ENCODE results near the gene TYK2.
"Not testable (repeated sequence)": the region's sequence is repeated elsewhere in the genome, so short reads cannot be mapped to it uniquely, and the experiment has no call there.

TYK2 gene

GRCh38 chr19:10339977-10340376, 40.4 kb downstream of the TYK2 start:
- no peak overlapping the region for H3K27ac ChIP-seq (ENCODE audit: low read length)
- H3K9me3 ChIP-seq (ENCODE audit: insufficient read depth, low read depth, low read length), result no peaks in the 10 kb centered on the region
- H3K36me3 ChIP-seq (ENCODE audit: insufficient read depth, low read depth, low read length), result no peaks in the 10 kb centered on the region
- H3K4me1 ChIP-seq (ENCODE audit: insufficient read depth, low read length), result peaks cover 12% of the 10 kb centered on the region; the same call in 1 of the 2 replicates
- no peak overlapping the region; the same call in 1 of the 2 replicates for H3K4me3 ChIP-seq (ENCODE audit: low read length)
- no peak overlapping the region for H3K9ac ChIP-seq (ENCODE audit: low read depth, low read length)
- H3K27me3 ChIP-seq (ENCODE audit: insufficient read depth, low read length), result no peaks in the 10 kb centered on the region; the same call in 1 of the 2 replicates

GRCh38 chr19:10339380-10339960, 40.9 kb downstream of the TYK2 start, which contains the start of gene ICAM3:
ICAM3 (minus strand) TSS chr19:10339624; CDS start chr19:10339614, 10 bp downstream.
- Histone ChIP-seq H3K27ac (ENCODE audit: low read length) (no peak within 1 kb of the TSS), H3K4me1 (ENCODE audit: insufficient read depth, low read length) (peaks cover 12% of the 10 kb centered on the region; the same call in 1 of the 2 replicates), H3K36me3 (ENCODE audit: insufficient read depth, low read depth, low read length) (no peaks in the 10 kb centered on the region), H3K4me3 (ENCODE audit: low read length) (no peak within 1 kb of the TSS; the same call in 1 of the 2 replicates), H3K9ac (ENCODE audit: low read depth, low read length) (peak within 1 kb of the TSS; percentile 53), H3K27me3 (ENCODE audit: insufficient read depth, low read length) (peaks cover 2% of the 10 kb centered on the region), H3K9me3 (ENCODE audit: insufficient read depth, low read depth, low read length) (no peaks in the 10 kb centered on the region)

- Histone ChIP-seq H3K4me1 (ENCODE audit: insufficient read depth, low read length) (peaks cover 12% of the 10 kb centered on the region; the same call in 1 of the 2 replicates), H3K9me3 (ENCODE audit: insufficient read depth, low read depth, low read length) (no peaks in the 10 kb centered on the region), H3K4me3 (ENCODE audit: low read length) (no peak overlapping the region), H3K36me3 (ENCODE audit: insufficient read depth, low read depth, low read length) (no peaks in the 10 kb centered on the region), H3K27ac (ENCODE audit: low read length) (no peak overlapping the region), H3K9ac (ENCODE audit: low read depth, low read length) (peak overlapping the region; percentile 53; the same call in 1 of the 2 replicates), H3K27me3 (ENCODE audit: insufficient read depth, low read length) (peaks cover 7% of the 10 kb centered on the region)
Observed at GRCh38 chr19:10338940-10339339, 41.4 kb downstream of the TYK2 start.

- not testable (repeated sequence) for H3K27ac ChIP-seq (ENCODE audit: low read length); H3K9ac ChIP-seq (ENCODE audit: low read depth, low read length); H3K36me3 ChIP-seq (ENCODE audit: insufficient read depth, low read depth, low read length); H3K27me3 ChIP-seq (ENCODE audit: insufficient read depth, low read length); H3K4me3 ChIP-seq (ENCODE audit: low read length); H3K9me3 ChIP-seq (ENCODE audit: insufficient read depth, low read depth, low read length)
- peaks cover 12% of the 10 kb centered on the region; the same call in 1 of the 2 replicates for H3K4me1 ChIP-seq (ENCODE audit: insufficient read depth, low read length)
Observed at GRCh38 chr19:10336725-10337124, 43.6 kb downstream of the TYK2 start.

GRCh38 chr19:10335352-10335985, 44.9 kb downstream of the TYK2 start:
- Histone ChIP-seq H3K9ac (ENCODE audit: low read depth, low read length) (no peak overlapping the region), H3K4me3 (ENCODE audit: low read length) (peak overlapping the region; percentile 98; the same call in 1 of the 2 replicates), H3K9me3 (ENCODE audit: insufficient read depth, low read depth, low read length) (no peaks in the 10 kb centered on the region), H3K27me3 (ENCODE audit: insufficient read depth, low read length) (peaks cover 8% of the 10 kb centered on the region), H3K27ac (ENCODE audit: low read length) (no peak overlapping the region), H3K4me1 (ENCODE audit: insufficient read depth, low read length) (peaks cover 12% of the 10 kb centered on the region; the same call in 1 of the 2 replicates), H3K36me3 (ENCODE audit: insufficient read depth, low read depth, low read length) (peaks cover 10% of the 10 kb centered on the region)

GRCh38 chr19:10334588-10335351, 45.6 kb downstream of the TYK2 start:
- Histone ChIP-seq H3K27me3 (ENCODE audit: insufficient read depth, low read length) (peaks cover 8% of the 10 kb centered on the region), H3K9ac (ENCODE audit: low read depth, low read length) (peak overlapping the region; percentile 95; the same call in 1 of the 2 replicates), H3K4me3 (ENCODE audit: low read length) (peak overlapping the region; percentile 98), H3K4me1 (ENCODE audit: insufficient read depth, low read length) (peaks cover 10% of the 10 kb centered on the region; the same call in 1 of the 2 replicates), H3K36me3 (ENCODE audit: insufficient read depth, low read depth, low read length) (peaks cover 17% of the 10 kb centered on the region), H3K9me3 (ENCODE audit: insufficient read depth, low read depth, low read length) (no peaks in the 10 kb centered on the region), H3K27ac (ENCODE audit: low read length) (no peak overlapping the region)

- H3K9ac ChIP-seq (ENCODE audit: low read depth, low read length), result peak overlapping the region; percentile 95; the same call in 1 of the 2 replicates
- H3K36me3 ChIP-seq (ENCODE audit: insufficient read depth, low read depth, low read length), result peaks cover 25% of the 10 kb centered on the region
- H3K27ac ChIP-seq (ENCODE audit: low read length), result no peak overlapping the region
- H3K9me3 ChIP-seq (ENCODE audit: insufficient read depth, low read depth, low read length), result no peaks in the 10 kb centered on the region
- peaks cover 2% of the 10 kb centered on the region; the same call in 1 of the 2 replicates for H3K4me1 ChIP-seq (ENCODE audit: insufficient read depth, low read length)
- peak overlapping the region; percentile 98 for H3K4me3 ChIP-seq (ENCODE audit: low read length)
- peaks cover 8% of the 10 kb centered on the region for H3K27me3 ChIP-seq (ENCODE audit: insufficient read depth, low read length)
Observed at GRCh38 chr19:10333758-10334587, 46.4 kb downstream of the TYK2 start.

GRCh38 chr19:10332965-10333757, 47.2 kb downstream of the TYK2 start, which contains the start of gene RAVER1:
RAVER1 (minus strand) TSS chr19:10333529; CDS start chr19:10333507, 22 bp downstream.
- H3K4me3 ChIP-seq (ENCODE audit: low read length), result peak within 1 kb of the TSS; percentile 98
- H3K27me3 ChIP-seq (ENCODE audit: insufficient read depth, low read length), result peaks cover 8% of the 10 kb centered on the region
- peak within 1 kb of the TSS; percentile 51 for H3K27ac ChIP-seq (ENCODE audit: low read length)
- H3K36me3 ChIP-seq (ENCODE audit: insufficient read depth, low read depth, low read length), result peaks cover 33% of the 10 kb centered on the region
- H3K9ac ChIP-seq (ENCODE audit: low read depth, low read length), result peak within 1 kb of the TSS; percentile 95
- no peaks in the 10 kb centered on the region for H3K4me1 ChIP-seq (ENCODE audit: insufficient read depth, low read length)
- no peaks in the 10 kb centered on the region for H3K9me3 ChIP-seq (ENCODE audit: insufficient read depth, low read depth, low read length)

GRCh38 chr19:10332158-10332964, 48.0 kb downstream of the TYK2 start:
- no peaks in the 10 kb centered on the region for H3K9me3 ChIP-seq (ENCODE audit: insufficient read depth, low read depth, low read length)
- H3K4me1 ChIP-seq (ENCODE audit: insufficient read depth, low read length), result no peaks in the 10 kb centered on the region
- H3K27ac ChIP-seq (ENCODE audit: low read length), result no peak overlapping the region
- H3K27me3 ChIP-seq (ENCODE audit: insufficient read depth, low read length), result peaks cover 8% of the 10 kb centered on the region
- H3K36me3 ChIP-seq (ENCODE audit: insufficient read depth, low read depth, low read length), result peaks cover 41% of the 10 kb centered on the region
- peak overlapping the region; percentile 95; the same call in 1 of the 2 replicates for H3K9ac ChIP-seq (ENCODE audit: low read depth, low read length)
- peak overlapping the region; percentile 98 for H3K4me3 ChIP-seq (ENCODE audit: low read length)

- H3K36me3 ChIP-seq (ENCODE audit: insufficient read depth, low read depth, low read length), result peaks cover 67% of the 10 kb centered on the region
- no peak overlapping the region for H3K4me3 ChIP-seq (ENCODE audit: low read length)
- H3K27ac ChIP-seq (ENCODE audit: low read length), result no peak overlapping the region
- no peak overlapping the region for H3K9ac ChIP-seq (ENCODE audit: low read depth, low read length)
- peaks cover 6% of the 10 kb centered on the region for H3K27me3 ChIP-seq (ENCODE audit: insufficient read depth, low read length)
- no peaks in the 10 kb centered on the region for H3K4me1 ChIP-seq (ENCODE audit: insufficient read depth, low read length)
- no peaks in the 10 kb centered on the region for H3K9me3 ChIP-seq (ENCODE audit: insufficient read depth, low read depth, low read length)
Observed at GRCh38 chr19:10329555-10329954, 50.8 kb downstream of the TYK2 start.

All from iPS-20b (cell line).